Measurements from ENCODE around the gene NHSL1.

Gene NHSL1

DNA sequence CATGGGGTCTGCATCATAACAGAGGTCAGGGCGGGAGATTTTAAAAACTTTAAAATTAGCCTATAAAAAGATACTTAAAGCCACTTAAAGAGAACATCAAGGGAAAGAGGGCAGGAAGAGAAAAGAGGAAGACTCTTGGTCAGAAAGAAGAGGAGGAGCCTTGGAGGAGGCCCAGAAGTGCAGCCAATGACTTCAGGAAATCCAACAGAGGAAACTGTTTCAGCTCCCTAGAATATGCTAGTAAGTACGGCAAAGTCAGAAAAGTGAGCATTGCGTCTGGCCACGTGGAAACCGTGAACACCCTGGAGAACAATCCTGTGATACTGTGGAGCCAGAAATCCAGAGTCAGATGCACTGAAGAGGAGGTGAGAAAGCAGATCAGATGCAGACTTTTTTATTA, 22.5 kb upstream of the NHSL1 start:
- TF ChIP-seq FOXP2 (optimal IDR thresholded peaks at IDR 0.05; ENCODE audit: borderline replicate concordance, extremely low read depth, extremely low read length, insufficient read depth) (no peak), SIN3A (IDR thresholded peaks at IDR 0.05; ENCODE audit: borderline replicate concordance, insufficient read depth, low read length) (no peak), TAF1 (IDR thresholded peaks at IDR 0.05; ENCODE audit: borderline replicate concordance, insufficient read depth, low read length) (no peak), POLR2AphosphoS5 (IDR thresholded peaks at IDR 0.05; ENCODE audit: low read depth, low read length) (no peak)
- TF ChIP-seq, protein P1, sequence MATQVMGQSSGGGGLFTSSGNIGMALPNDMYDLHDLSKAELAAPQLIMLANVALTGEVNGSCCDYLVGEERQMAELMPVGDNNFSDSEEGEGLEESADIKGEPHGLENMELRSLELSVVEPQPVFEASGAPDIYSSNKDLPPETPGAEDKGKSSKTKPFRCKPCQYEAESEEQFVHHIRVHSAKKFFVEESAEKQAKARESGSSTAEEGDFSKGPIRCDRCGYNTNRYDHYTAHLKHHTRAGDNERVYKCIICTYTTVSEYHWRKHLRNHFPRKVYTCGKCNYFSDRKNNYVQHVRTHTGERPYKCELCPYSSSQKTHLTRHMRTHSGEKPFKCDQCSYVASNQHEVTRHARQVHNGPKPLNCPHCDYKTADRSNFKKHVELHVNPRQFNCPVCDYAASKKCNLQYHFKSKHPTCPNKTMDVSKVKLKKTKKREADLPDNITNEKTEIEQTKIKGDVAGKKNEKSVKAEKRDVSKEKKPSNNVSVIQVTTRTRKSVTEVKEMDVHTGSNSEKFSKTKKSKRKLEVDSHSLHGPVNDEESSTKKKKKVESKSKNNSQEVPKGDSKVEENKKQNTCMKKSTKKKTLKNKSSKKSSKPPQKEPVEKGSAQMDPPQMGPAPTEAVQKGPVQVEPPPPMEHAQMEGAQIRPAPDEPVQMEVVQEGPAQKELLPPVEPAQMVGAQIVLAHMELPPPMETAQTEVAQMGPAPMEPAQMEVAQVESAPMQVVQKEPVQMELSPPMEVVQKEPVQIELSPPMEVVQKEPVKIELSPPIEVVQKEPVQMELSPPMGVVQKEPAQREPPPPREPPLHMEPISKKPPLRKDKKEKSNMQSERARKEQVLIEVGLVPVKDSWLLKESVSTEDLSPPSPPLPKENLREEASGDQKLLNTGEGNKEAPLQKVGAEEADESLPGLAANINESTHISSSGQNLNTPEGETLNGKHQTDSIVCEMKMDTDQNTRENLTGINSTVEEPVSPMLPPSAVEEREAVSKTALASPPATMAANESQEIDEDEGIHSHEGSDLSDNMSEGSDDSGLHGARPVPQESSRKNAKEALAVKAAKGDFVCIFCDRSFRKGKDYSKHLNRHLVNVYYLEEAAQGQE (IDR thresholded peaks at IDR 0.05; ENCODE audit: insufficient read depth in 1 of 2, low read depth in 2 of 2, low read length in 2 of 2): no peak

DNA sequence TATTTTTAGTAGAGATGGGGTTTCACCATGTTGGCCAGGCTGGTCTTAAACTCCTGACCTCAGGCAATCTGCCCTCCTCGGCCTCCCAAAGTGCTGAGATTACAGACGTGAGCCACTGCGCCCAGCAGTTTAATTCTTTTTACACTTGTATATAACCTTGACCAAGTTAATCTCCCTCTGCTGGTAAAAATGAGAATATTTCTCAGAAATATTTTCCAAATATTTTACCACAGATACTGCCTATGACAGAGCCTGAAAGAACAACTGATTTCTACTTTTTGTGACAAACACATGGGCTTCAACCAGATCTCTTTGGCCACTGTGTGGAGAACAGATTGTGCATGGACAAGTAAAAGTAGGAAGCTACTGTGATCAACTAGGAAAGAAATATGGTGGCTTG, 21.2 kb upstream of the NHSL1 start:
- TF ChIP-seq POLR2AphosphoS5 (IDR thresholded peaks at IDR 0.05; ENCODE audit: low read depth, low read length) (no peak), FOXP2 (optimal IDR thresholded peaks at IDR 0.05; ENCODE audit: borderline replicate concordance, extremely low read depth, extremely low read length, insufficient read depth) (no peak), TAF1 (IDR thresholded peaks at IDR 0.05; ENCODE audit: borderline replicate concordance, insufficient read depth, low read length) (no peak), SIN3A (IDR thresholded peaks at IDR 0.05; ENCODE audit: borderline replicate concordance, insufficient read depth, low read length) (no peak)

DNA sequence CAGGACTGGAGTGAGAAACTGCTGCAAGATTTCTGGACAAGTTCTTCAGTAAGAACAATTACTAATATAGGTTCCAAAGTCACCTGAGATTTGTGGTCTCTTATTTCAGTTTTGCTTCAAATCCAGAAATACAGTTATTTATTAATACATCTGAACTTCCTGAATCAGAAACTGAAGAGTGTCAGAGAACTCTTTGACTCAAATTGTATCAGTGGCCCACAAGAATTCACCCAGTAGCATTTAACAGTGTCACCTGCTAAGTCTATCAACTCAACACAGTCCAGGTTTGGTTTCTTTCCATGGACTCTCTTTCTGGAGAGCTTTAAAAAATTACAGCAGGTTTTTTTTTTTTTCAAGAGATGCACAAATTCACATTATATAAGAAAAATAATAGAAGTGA, 18.8 kb upstream of the NHSL1 start:
- TF ChIP-seq SIN3A (IDR thresholded peaks at IDR 0.05; ENCODE audit: borderline replicate concordance, insufficient read depth, low read length): no peak

DNA sequence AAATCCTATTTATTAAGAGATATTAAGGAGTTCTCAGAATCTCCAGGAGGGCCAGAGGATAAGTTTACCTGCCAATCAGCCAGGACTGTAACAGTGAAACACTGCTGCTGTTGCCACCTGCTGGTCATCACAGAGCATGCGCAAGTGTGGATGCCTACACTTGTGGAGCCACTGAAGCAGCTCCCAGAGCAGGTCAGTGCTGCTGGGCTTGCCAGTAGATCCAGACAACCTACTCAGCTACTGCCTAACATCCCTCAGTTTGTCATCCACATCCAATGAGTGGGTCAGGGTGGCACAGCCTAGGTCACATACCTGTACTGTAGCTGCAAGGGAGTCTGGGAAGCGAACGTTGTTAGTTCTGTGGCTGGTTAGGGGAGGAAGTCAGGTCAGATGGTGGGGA, 18.3 kb upstream of the NHSL1 start:
- TF ChIP-seq, protein P1 (IDR thresholded peaks at IDR 0.05; ENCODE audit: insufficient read depth in 1 of 2, low read depth in 2 of 2, low read length in 2 of 2): no peak
- peak; percentile 11 for TF ChIP-seq FOXP2 (optimal IDR thresholded peaks at IDR 0.05; ENCODE audit: borderline replicate concordance, extremely low read depth, extremely low read length, insufficient read depth)
- TF ChIP-seq POLR2AphosphoS5 (IDR thresholded peaks at IDR 0.05; ENCODE audit: low read depth, low read length): 0 out of 2 replicates have a peak, but pooled peaks have one; percentile 22
- no peak for TF ChIP-seq SIN3A (IDR thresholded peaks at IDR 0.05; ENCODE audit: borderline replicate concordance, insufficient read depth, low read length)
- TF ChIP-seq TAF1 (IDR thresholded peaks at IDR 0.05; ENCODE audit: borderline replicate concordance, insufficient read depth, low read length): no peak

DNA sequence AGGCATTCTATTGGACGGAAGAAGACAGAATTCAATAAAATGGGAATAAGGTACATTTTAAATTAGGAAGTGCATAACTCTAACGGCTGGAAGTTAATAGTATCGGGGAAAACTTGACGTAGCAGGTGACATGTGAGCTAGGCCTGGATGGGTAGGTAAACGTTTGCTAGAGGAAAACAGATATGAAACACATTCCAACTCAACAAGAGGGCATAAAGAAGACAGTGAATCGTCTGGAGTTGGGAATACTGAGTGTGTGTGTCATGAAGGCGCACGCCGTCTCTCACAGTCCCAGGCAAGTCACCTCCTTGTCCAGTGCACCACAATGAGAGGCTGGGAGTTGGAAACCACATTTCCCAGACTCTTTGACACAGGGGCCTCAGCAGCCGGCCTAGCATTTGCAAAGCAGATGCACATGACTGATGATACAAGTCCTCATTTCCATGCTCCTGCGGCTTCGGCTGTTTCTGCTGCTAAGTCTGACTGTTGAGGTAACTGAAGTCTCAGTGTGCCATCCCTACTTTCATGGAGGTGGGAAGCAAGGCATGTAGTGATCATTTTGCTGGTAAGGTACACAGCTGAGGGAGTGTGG, 16.5 kb upstream of the NHSL1 start:
- TF ChIP-seq SIN3A (IDR thresholded peaks at IDR 0.05; ENCODE audit: borderline replicate concordance, insufficient read depth, low read length) (peak; percentile 54; the same call in 1 of the 2 replicates), FOXP2 (optimal IDR thresholded peaks at IDR 0.05; ENCODE audit: borderline replicate concordance, extremely low read depth, extremely low read length, insufficient read depth) (no peak)

DNA sequence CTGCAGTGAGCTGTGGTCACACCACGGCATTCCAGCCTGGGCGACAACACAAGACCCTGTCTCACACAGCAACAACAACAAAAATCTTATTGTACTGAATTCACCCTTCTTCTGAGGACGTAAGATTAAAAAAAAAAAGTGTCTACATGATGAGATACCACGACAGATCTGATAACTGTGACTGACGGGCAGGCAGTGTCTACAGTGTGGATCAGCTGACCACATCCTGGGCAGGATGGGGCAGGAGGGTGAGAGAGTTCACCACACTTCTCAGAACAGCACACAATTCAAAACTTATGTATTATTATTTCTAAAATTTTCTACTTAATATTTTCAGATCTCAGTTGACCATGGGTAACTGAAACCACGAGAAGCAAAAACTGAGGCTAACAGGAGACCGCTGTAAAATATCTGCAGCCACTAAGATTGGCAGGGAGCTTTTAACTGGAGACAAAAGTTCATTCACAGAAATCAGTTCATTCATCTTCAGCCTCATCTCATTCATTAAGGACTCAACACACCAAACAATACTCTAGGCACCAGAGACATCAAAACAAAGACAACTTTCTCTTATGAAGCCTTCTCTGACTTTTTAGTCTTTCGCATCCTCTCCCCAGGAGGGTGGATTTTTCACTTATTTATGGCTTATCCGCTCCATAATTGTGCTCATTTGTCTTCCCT, 15.7 kb upstream of the NHSL1 start:
- peak; percentile 41; the same call in 1 of the 2 replicates for TF ChIP-seq TAF1 (IDR thresholded peaks at IDR 0.05; ENCODE audit: borderline replicate concordance, insufficient read depth, low read length)
- peak; percentile 38 for TF ChIP-seq FOXP2 (optimal IDR thresholded peaks at IDR 0.05; ENCODE audit: borderline replicate concordance, extremely low read depth, extremely low read length, insufficient read depth)
- TF ChIP-seq, protein P1 (IDR thresholded peaks at IDR 0.05; ENCODE audit: insufficient read depth in 1 of 2, low read depth in 2 of 2, low read length in 2 of 2): no peak
- peak; percentile 42 for TF ChIP-seq POLR2AphosphoS5 (IDR thresholded peaks at IDR 0.05; ENCODE audit: low read depth, low read length)
- TF ChIP-seq SIN3A (IDR thresholded peaks at IDR 0.05; ENCODE audit: borderline replicate concordance, insufficient read depth, low read length): peak; percentile 97
